ENCODE measurements around the gene RGS19. TPM values are rescaled to one million over a fixed set of nuclear protein-coding genes. Genes with fewer than 3 reads are reported as not detected.

The RGS19 gene
- total and polyA plus RNA-seq, 11 donors, result 3.2 to 25.6 (median 5.3) TPM

DNA sequence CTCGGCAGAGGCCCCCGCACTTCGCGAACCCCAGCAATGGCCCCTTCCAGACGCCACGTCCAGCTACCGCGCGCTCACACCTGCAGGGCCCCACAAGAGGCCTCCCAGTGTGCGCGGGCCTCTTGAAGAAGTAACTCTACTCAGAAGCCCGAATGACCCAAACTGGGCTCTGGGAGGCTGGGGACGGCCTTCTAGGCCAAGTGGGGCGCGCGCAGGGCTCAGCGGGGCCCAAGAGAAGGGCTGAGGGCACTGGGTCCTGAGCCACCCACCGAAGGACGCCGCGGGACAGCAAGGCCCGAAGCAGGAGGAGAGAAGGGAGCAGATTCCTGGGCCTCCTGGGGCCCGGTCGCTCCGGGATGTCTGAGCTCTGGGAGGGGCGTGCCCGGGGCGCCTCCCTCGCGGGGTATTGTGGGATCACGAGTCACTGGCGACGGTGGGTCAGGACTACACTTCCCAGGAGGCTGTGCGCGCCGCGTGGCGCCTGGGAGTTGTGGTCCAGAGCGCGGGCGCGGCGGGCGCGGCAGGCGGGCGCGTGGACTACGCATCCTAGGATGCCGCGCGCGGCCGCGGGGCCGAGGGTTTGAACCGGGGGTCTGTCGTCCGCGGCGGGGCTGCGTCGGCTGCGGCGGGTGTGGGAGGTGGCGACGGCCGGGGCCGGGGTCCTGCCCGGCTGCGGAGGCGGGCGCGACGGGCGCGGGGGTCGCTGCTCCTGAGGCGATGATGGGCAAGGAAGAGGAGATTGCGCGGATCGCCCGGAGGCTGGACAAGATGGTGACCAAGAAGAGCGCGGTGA, 16.5 kb downstream of the RGS19 start, which contains the start of gene TCEA2:
TSS of gene TCEA2 (plus strand) at position 603 of the 793 bp plus-strand sequence. CDS start at position 718, 115 bp downstream.
- ATAC-seq, result peak; percentile 95 to 98 (median 95)
- Histone ChIP-seq H3K27ac (peak within 1 kb of the TSS; percentile 59 to 89 (median 85)), H3K36me3 (no peaks in the 10 kb centered on the region), H3K4me3 (peak within 1 kb of the TSS; percentile 68 to 99 (median 92)), H3K4me1 (peaks cover 6 to 48% (median 24%) of the 10 kb centered on the region in 12 donors), H3K9me3 (no peaks in the 10 kb centered on the region), H3K27me3 (no peaks in the 10 kb centered on the region)
- DNase-seq, result peak; percentile 97 to 99 (median 98)
- intact Hi-C loops (cut with DNase I), result loop anchor here in 2 of 10 donors (5.0 to 10.0 kb wide), 2 partner anchors 80 to 168 kb away; partner anchors contain the start of genes DNAJC5 (in 1 of the 2) and PRPF6 (in 1 of the 2)
- 6 to 20% (median 8%) methylated on average over 27 to 85 of the region's 85 CpGs for WGBS, 4 donors
- TF ChIP-seq, protein P1, sequence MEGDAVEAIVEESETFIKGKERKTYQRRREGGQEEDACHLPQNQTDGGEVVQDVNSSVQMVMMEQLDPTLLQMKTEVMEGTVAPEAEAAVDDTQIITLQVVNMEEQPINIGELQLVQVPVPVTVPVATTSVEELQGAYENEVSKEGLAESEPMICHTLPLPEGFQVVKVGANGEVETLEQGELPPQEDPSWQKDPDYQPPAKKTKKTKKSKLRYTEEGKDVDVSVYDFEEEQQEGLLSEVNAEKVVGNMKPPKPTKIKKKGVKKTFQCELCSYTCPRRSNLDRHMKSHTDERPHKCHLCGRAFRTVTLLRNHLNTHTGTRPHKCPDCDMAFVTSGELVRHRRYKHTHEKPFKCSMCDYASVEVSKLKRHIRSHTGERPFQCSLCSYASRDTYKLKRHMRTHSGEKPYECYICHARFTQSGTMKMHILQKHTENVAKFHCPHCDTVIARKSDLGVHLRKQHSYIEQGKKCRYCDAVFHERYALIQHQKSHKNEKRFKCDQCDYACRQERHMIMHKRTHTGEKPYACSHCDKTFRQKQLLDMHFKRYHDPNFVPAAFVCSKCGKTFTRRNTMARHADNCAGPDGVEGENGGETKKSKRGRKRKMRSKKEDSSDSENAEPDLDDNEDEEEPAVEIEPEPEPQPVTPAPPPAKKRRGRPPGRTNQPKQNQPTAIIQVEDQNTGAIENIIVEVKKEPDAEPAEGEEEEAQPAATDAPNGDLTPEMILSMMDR (IDR thresholded peaks at IDR 0.05), result no peak
- peak in 1 of 2 donors; percentile 90 for TF ChIP-seq POLR2A (IDR thresholded peaks at IDR 0.05)

DNA sequence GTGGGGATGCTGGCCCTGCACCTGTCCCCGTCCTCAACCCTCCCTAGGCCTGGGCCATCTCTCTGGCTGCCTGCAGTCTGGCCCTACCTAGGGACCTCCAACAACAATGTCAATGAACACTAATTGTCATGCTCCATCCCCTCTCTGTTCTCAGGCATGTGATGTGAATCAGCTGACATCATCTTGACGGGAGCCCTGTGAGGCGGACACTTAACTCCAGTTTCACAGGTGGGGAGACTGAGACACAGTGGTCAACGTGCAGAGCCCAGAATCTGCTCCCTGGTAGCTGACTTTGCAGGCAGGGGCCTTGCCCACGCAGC, 17.1 kb downstream of the RGS19 start:
- Histone ChIP-seq H3K4me3 (peak overlapping the region; percentile 68 to 99 (median 92)), H3K27me3 (peaks cover 0 to 3% (median 0%) of the 10 kb centered on the region in 9 donors), H3K9me3 (no peaks in the 10 kb centered on the region), H3K36me3 (no peaks in the 10 kb centered on the region), H3K27ac (peak overlapping the region; percentile 14 to 89 (median 85)), H3K4me1 (peaks cover 6 to 53% (median 28%) of the 10 kb centered on the region in 12 donors)
- WGBS, 4 donors, result 55 to 78% (median 64%) methylated on average over 3 to 5 of the region's 5 CpGs
- ATAC-seq, result no peak
- no peak for TF ChIP-seq POLR2A (IDR thresholded peaks at IDR 0.05)
- TF ChIP-seq, protein P1 (IDR thresholded peaks at IDR 0.05), result no peak
- intact Hi-C loops (cut with DNase I), result loop anchor here in 2 of 10 donors (5.0 to 10.0 kb wide), 2 partner anchors 80 to 167 kb away; partner anchors contain the start of genes DNAJC5 (in 1 of the 2) and PRPF6 (in 1 of the 2)
- DNase-seq, result no peak

DNA sequence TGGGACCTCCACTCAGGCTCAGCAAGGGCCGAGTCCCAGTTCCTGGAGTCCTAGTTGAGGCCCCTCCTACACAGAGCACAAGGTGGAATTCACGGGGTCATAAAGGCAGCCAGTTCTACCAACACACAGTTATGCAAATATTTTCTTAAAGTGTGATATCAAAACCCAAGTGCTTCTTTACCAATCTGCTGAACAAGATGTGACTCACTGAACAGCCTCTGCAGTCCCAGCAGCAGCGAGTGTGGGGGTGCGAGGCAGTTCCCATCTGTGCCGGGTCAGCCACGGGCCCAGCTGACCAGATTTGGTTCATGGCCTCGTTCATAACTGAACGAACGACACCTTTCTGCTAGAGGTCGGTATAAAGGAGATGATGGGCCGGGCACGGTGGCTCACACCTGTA, 20.8 kb downstream of the RGS19 start:
- no peak for ATAC-seq
- DNase-seq, result no peak
- intact Hi-C loops (cut with DNase I), result loop anchor here in 1 of 10 donors (5.0 kb wide), 1 partner anchor 76 kb away; the partner anchor contains the start of gene PRPF6
- Histone ChIP-seq H3K36me3 (no peaks in the 10 kb centered on the region), H3K27ac (no peak overlapping the region), H3K4me1 (peaks cover 3 to 52% (median 32%) of the 10 kb centered on the region in 12 donors), H3K9me3 (no peaks in the 10 kb centered on the region), H3K27me3 (peaks cover 0 to 18% (median 0%) of the 10 kb centered on the region in 9 donors), H3K4me3 (no peak overlapping the region)
- no peak for TF ChIP-seq POLR2A (IDR thresholded peaks at IDR 0.05)
- TF ChIP-seq, protein P1 (IDR thresholded peaks at IDR 0.05), result no peak
- WGBS, 4 donors, result 84 to 88% (median 86%) methylated on average over 12 of the region's 12 CpGs

Data from heart left ventricle (tissue), 16 donors.